Embryonic facial prominence (tissue), 1 donor: Measurements from ENCODE around the gene ZNF669.

Experiments
- DNase-seq: peaks from one replicate; pipeline ENCODE4 v3.0.0-alpha.2; 2016; ENCODE audit errors: extremely low spot score

Gene ZNF669

GRCh38 chr1:247060771-247061170 is 43.4 kb downstream of the ZNF669 start:
- DNase-seq, result no peak

DNA sequence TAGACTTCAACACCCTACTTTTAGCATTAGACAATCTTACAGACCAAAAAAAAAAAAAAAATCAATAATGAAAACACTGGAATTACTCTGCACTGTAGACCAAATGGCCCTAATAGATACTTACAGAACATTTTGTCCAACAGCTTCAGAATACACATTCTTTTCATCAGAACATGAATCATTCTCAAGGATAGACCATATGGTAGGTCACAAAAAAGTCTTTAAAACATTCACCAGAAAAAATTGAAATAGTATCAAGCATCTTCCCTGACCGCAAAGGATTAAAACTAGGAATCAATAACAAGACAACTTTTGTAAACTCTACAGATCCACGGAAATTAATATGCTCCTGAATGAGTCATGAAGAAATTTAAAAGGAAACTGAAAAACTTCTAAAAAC is 48.1 kb downstream of the ZNF669 start:
- no peak for DNase-seq

- no peak for DNase-seq
These were observed 49.2 kb downstream of the ZNF669 start for GRCh38 chr1:247054992-247055415.
